Activated T-cell treated with anti-CD3 and anti-CD28 coated beads, Interleukin-2, amount 50 U/mL, for 72 hours (primary cell): Measurements from ENCODE around the gene NRROS. TPM values are rescaled to one million over a fixed set of nuclear protein-coding genes. Genes with fewer than 3 reads are reported as not detected.
"Not testable (repeated sequence)": the region's sequence is repeated elsewhere in the genome, so short reads cannot be mapped to it uniquely, and the experiment has no call there.

ENCODE experiments used
- ATAC-seq, 2 donors: fragments of 150-1000 bp; cut with Tn5 transposase; replicated peaks in 1 of 2; 2 replicates each; pipeline ENCODE4 v1.10.0; 2021; ENCODE audit warnings: moderate library complexity in 2 of 2, mild to moderate bottlenecking in 1 of 2
- DNase-seq, 2 donors: peaks; one replicate each; pipeline ENCODE4 v3.0.0; 2021 to 2022; ENCODE audit warnings: mixed read lengths in 1 of 2
- H3K27ac Mint-ChIP-seq: one replicate; pipeline ENCODE4 v1.8.0; 2022; ENCODE audit warnings: mild to moderate bottlenecking, moderate library complexity, mixed read lengths
- H3K27me3 Mint-ChIP-seq: one replicate; pipeline ENCODE4 v1.8.0; 2022; ENCODE audit warnings: low read depth, mixed read lengths
- H3K36me3 Mint-ChIP-seq, 2 donors: one replicate each; pipeline ENCODE4 v1.8.0; 2022; ENCODE audit warnings: mixed read lengths in 2 of 2, mild to moderate bottlenecking in 1 of 2; ENCODE audit not compliant: insufficient read depth in 2 of 2
- H3K4me1 Mint-ChIP-seq: one replicate; pipeline ENCODE4 v1.8.0; 2022; ENCODE audit warnings: low read depth, mixed read lengths
- H3K4me3 Mint-ChIP-seq, 2 donors: one replicate each; pipeline ENCODE4 v1.8.0; 2022; ENCODE audit warnings: mild to moderate bottlenecking in 2 of 2, mixed read lengths in 2 of 2, moderate library complexity in 2 of 2
- H3K9me3 Mint-ChIP-seq, 2 donors: one replicate each; pipeline ENCODE4 v1.8.0; 2022; ENCODE audit warnings: mixed read lengths in 2 of 2
- total RNA-seq, 2 donors: library from RNA; stranded (reverse); gene quantifications; one replicate each; pipeline ENCODE4 v1.2.3, GENCODE V29; 2022

Gene NRROS
- 10 to 100 TPM; 15.2 to 20.6 TPM for total RNA-seq

DNA sequence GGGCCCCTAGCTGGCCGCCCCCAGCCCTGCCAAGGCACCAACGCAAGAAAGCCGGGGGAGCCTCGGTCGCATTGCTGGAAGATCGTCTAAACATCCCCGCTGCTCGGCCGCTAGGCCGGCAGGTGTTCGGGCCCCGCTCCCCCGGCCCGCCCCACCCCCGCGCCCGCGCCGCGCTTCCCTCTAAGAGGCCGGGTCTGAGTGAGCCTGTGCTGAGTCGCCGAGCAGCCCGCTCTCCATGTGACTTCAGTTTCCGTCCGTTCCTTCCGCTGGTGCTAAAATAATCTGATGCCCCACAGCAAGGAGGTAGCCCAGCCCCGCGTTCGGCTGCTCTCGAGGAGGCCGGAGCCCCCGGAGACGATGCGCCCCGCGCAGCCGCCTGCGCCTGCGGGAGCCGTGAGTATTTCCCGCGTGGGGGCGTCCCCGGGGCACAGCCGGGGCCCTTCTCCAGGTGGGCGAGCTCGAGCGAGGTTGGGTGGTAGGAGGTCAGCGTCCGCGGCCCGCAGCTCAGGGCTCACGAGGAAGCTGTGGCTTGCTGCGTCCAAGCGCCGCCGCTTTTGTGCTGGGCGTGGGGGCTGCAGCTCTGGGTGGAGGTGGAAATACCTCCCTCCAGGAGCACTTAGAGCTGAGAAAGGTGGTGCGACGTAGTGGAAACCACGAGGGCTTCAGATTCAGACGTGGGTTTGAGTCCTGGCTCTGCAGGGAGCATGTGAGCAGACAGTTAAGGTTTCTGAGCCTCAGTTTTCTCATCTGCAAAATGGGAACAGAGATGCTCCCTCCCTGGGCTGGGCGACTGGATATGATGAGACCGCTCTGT lies at the start of gene NRROS:
Gene NRROS, plus strand, starts transcription at position 212 of the 814 bp plus-strand sequence. CDS start 14,846 bp downstream, outside the sequence.
- H3K4me1 Mint-ChIP-seq: peaks cover 57% of the 10 kb centered on the region
- peak within 1 kb of the TSS; percentile 83 to 93 for H3K4me3 Mint-ChIP-seq
- H3K36me3 Mint-ChIP-seq: peaks cover 2 to 5% of the 10 kb centered on the region in 2 donors
- DNase-seq (peak; percentile 75 to 76), ATAC-seq (peak; percentile 68 to 71)
- no peaks in the 10 kb centered on the region for H3K9me3 Mint-ChIP-seq
- H3K27ac Mint-ChIP-seq: peak within 1 kb of the TSS; percentile 90
- H3K27me3 Mint-ChIP-seq: no peaks in the 10 kb centered on the region

DNA sequence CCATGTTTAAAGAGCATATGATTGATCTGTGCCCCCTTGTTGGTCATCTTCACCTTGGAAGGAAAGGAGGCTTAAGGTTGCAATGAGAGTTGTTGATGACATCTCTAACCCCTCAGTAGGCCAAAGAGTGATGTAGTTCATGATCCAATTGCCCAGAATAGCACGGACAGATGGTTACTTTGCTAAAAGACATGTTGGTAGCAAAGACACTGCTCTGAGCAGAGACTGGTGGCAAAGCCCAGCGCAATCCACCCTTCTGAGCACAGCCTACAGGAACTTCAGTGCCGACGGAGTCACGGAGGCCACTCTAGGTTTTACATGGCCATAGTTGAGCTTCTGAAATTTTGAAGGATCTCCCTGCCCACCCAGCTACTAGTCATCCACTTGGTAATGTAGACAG lies 49.2 kb upstream of the NRROS start:
- no peak for DNase-seq
- Mint-ChIP-seq H3K9me3 (no peaks in the 10 kb centered on the region), H3K36me3 (peaks cover 0 to 2% of the 10 kb centered on the region in 2 donors), H3K27ac (no peak overlapping the region), H3K27me3 (no peaks in the 10 kb centered on the region), H3K4me1 (no peaks in the 10 kb centered on the region), H3K4me3 (no peak overlapping the region)
- ATAC-seq: no peak

DNA sequence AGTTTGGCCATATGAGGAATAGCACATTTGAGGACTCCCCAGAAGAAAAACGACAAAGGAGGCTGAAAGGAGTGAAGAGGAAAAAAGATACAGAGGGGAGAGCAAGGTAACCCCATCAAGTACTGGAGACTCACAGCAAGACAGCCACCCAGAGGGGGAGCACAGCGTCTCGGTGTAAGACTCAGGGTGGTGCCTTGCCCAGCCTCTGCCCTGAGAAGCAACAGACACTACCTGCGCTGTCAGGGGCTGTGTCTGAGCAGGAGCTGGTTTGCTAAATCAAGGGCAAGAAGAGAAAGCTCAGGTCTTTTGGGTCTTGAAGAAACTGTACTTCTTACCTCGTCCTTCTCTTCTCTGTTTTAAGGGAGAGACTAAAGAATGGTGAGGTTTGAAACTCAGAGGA lies 43.1 kb upstream of the NRROS start:
- Mint-ChIP-seq H3K36me3 (peaks cover 0 to 2% of the 10 kb centered on the region in 2 donors), H3K4me3 (no peak overlapping the region), H3K9me3 (no peaks in the 10 kb centered on the region), H3K4me1 (peaks cover 18% of the 10 kb centered on the region), H3K27ac (no peak overlapping the region), H3K27me3 (peaks cover 28% of the 10 kb centered on the region)
- DNase-seq (no peak), ATAC-seq (no peak)

DNA sequence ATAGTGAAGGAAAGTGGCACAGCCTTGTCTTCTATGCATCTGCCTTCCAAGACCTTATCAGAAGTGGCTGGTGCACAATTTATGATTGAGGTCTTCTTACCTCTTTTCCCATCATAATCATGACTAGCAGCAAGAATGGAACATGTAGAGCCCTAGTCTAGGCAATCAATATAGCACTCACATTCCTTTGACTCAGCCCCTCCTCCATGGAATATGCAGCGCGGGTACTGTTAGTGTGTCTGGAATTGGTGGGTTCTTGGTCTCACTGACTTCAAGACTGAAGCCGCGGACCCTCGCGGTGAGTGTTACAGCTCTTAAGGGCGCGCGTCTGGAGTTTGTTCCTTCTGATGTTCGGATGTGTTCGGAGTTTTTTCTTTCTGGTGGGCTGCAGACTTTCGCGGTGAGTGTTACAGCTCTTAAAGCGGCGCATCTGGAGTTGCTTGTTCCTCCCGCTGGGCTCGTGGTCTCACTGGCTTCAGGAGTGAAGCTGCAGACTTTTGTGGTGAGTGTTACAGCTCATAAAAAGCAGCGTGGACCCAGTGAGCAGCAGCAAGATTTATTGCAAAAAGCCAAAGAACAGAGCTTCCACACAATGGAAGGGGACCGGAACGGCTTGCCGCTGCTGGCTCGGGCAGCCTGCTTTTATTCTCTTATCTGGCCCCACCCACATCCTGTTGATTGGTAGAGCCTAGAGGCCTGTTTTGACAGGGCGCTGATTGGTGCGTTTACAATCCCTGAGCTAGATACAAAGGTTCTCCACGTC lies 41.3 kb upstream of the NRROS start:
- ATAC-seq (peak; percentile 37 to 39), DNase-seq (peak; percentile 48 to 57)
- not testable (repeated sequence) for H3K36me3 Mint-ChIP-seq, H3K27ac Mint-ChIP-seq, H3K9me3 Mint-ChIP-seq
- H3K27me3 Mint-ChIP-seq: peaks cover 28% of the 10 kb centered on the region
- H3K4me1 Mint-ChIP-seq: peaks cover 18% of the 10 kb centered on the region
- H3K4me3 Mint-ChIP-seq: peak overlapping the region; percentile 70 to 90

DNA sequence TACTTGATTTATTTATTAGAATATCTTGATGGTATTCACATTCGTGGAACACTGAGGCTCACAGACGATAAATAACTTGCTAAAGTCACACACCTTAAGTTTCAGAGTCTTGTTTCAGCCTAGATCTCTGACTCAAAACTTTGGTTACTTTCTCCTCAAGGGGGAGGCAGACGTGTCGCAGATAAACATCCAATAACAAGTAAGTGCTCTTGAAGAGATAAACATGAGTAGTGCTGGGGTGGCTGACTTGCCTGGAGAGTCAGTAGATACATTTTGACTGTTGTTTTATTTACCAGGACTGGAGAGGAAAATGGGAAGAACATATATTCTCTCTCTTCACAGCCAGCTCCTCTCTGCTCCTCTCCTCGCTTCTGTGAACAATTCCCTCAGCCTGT lies 39.8 kb upstream of the NRROS start:
- Mint-ChIP-seq H3K36me3 (peaks cover 0 to 2% of the 10 kb centered on the region in 2 donors), H3K4me3 (no peak overlapping the region), H3K27ac (no peak overlapping the region), H3K4me1 (peaks cover 28% of the 10 kb centered on the region), H3K9me3 (no peaks in the 10 kb centered on the region), H3K27me3 (peaks cover 28% of the 10 kb centered on the region)
- ATAC-seq (no peak), DNase-seq (no peak)

DNA sequence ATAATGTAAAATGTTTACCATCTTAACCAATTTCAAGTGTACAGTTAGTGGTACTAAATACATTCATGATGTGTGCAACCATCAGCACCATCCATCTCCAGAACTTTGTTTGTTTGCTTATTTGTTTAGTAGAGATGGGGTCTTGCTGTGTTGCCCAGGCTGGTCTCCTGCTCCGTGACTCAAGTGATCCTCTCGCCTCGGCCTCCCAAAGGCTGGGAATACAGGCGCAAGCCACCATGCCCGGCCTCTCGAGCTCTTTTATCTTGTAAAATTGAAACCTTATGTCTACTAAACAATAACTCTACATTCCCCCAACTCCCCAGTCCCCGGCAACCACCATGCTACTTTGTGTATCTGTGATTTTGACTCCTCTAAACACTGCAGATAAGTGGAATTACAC lies 39.1 kb upstream of the NRROS start:
- no peak overlapping the region for H3K27ac Mint-ChIP-seq
- peaks cover 28% of the 10 kb centered on the region for H3K4me1 Mint-ChIP-seq
- H3K9me3 Mint-ChIP-seq: no peaks in the 10 kb centered on the region
- H3K4me3 Mint-ChIP-seq: no peak overlapping the region
- peaks cover 0 to 2% of the 10 kb centered on the region in 2 donors for H3K36me3 Mint-ChIP-seq
- no peak for DNase-seq
- H3K27me3 Mint-ChIP-seq: peaks cover 28% of the 10 kb centered on the region
- ATAC-seq: no peak

DNA sequence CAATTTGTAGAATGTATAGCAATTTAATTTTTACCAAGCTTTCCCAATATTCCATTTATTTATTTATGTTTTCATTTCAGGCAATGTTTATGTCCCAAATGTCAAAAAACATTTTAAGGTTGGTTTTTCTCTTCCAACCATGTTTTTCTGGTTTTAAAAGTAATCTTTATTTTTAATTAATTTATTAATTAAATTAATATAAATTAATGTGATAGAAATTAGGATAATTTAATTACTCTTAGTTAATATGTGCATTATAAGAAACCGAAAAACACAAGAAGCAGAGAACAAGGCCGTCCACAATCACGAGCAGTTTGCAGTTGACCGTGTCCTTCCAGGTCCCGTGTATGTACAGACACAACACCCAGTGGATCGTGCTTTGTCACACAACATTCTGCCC lies 36.8 kb upstream of the NRROS start:
- Mint-ChIP-seq H3K27me3 (peaks cover 9% of the 10 kb centered on the region), H3K9me3 (no peaks in the 10 kb centered on the region), H3K4me3 (no peak overlapping the region), H3K27ac (no peak overlapping the region), H3K36me3 (peaks cover 0 to 2% of the 10 kb centered on the region in 2 donors), H3K4me1 (peaks cover 28% of the 10 kb centered on the region)
- no peak for DNase-seq
- no peak for ATAC-seq

DNA sequence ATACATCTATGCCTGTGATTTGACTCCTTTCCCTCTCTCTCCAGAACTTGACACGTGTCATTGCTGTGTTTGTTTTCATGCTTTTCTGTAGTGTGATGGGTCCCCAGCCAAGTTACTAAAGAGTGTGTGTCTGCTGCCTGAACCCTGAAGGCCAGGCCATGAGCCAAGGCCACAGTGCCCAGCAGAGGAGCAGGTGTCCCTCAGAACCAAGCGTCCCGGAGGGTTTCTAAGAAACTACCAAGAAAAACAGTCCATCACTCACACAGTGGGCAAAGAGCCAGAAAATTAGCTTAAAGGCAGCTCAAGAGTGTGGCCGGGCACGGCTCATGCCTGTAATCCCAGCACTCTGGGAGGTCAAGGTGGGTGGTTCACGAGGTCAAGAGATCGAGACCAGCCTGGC lies 35.8 kb upstream of the NRROS start:
- H3K4me1 Mint-ChIP-seq: peaks cover 17% of the 10 kb centered on the region
- no peaks in the 10 kb centered on the region for H3K9me3 Mint-ChIP-seq
- H3K27ac Mint-ChIP-seq: no peak overlapping the region
- H3K4me3 Mint-ChIP-seq: no peak overlapping the region
- no peaks in the 10 kb centered on the region for H3K36me3 Mint-ChIP-seq
- no peak for DNase-seq
- no peak for ATAC-seq
- H3K27me3 Mint-ChIP-seq: no peaks in the 10 kb centered on the region

DNA sequence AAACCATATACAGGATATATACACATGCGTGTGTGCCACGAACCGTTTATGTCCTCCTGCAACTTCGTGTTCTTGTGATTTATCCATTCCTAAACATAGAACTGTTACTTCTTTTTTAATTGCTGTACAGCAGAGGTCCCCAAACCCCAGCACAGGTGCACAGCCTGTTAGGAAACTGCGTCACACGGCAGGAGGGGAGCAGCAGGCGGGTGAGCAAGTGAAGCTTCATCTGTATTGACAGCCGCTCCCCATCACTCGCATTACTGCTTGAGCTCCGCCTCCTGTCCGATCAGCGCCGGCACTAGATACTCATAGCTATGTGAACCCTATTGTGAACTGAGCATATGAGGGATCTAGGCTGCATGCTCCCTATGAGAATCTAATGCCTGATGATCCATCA lies 34.9 kb upstream of the NRROS start:
- Mint-ChIP-seq H3K27me3 (no peaks in the 10 kb centered on the region), H3K36me3 (no peaks in the 10 kb centered on the region), H3K27ac (no peak overlapping the region), H3K4me3 (peak overlapping the region; percentile 25 to 43), H3K9me3 (peaks cover 0 to 2% of the 10 kb centered on the region in 2 donors), H3K4me1 (peaks cover 21% of the 10 kb centered on the region)
- peak; percentile 62 to 71 for DNase-seq
- ATAC-seq: peak; percentile 71 to 73

DNA sequence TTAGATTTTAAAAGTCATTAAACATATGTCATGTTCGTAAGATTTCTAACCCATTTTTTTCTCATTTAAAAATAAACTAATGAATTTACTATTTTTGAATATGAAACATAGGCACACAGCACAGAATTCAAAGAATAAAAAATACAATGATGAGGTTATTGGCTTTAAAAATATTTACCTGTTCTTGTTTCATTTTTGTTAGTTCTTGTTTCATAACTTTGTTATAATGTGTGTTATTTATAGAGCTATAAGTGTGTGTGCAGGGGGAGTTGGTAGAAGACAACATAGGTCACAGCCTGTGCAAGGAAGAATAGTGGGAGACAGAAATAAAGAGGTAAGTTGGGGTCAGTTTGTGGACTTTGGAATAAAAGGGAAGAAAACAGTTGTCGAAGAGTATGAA lies 30.8 kb upstream of the NRROS start:
- Mint-ChIP-seq H3K27ac (no peak overlapping the region), H3K4me1 (peaks cover 34% of the 10 kb centered on the region), H3K36me3 (no peaks in the 10 kb centered on the region), H3K27me3 (no peaks in the 10 kb centered on the region), H3K4me3 (no peak overlapping the region), H3K9me3 (peaks cover 0 to 2% of the 10 kb centered on the region in 2 donors)
- ATAC-seq (no peak), DNase-seq (no peak)

DNA sequence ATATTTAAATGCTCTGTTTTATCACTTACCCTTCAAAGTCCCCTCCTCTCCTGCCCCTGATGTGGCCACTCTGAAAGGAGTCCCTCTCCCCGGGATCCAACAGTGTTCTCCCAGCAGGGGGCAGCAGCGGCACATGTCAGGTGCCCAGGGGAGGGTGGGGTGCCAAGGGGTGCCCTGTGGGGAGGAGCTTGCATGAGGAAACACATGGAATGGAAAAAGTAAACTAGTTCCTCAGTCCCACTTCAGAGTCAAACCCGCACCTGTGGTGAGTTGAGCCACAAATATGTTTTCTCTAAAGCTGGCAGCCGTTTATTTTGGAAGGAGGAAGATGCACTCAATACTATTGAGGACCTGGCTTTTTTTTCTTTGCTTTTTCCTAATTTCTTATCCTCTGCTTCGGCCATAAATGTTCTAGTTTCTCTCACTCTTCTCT lies 30.1 kb upstream of the NRROS start:
- Mint-ChIP-seq H3K27ac (peak overlapping the region; percentile 71), H3K4me3 (peak overlapping the region; percentile 65 to 75), H3K4me1 (peaks cover 30% of the 10 kb centered on the region), H3K36me3 (no peaks in the 10 kb centered on the region), H3K9me3 (peaks cover 0 to 2% of the 10 kb centered on the region in 2 donors), H3K27me3 (no peaks in the 10 kb centered on the region)
- DNase-seq: peak; percentile 92 to 95
- ATAC-seq: peak; percentile 93 to 94

DNA sequence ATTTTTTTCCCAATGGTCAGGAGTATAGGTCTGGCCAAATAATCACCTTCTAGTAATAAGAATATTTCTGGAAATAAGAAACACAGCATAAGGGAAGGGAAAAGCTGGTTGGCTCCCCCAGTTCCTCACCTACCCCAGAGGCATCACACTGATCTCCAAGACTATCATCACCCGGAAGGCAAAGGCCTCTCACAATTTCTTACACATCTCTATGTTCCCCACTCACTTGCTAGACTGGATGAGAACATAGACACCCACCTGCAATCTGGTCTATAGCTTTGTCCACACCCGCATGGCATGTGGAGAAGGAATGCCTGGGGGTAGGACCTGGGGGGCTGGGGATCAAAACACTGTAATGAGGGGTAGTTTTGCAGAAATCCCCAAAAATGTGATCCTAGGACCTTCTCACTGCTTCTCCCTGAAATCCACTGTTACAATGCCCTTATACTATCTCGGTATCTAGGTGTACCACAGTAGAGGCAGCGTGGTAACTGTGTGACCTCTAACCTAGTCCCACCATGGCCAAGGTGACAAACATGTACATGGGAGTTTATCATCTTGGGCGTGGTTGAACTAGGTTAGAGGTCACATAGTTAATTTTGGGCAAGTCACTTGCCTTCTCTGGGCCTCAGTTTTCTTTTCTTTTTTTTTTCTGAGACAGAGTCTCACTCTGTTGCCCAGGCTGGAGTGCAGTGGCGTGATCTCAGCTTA lies 29.5 kb upstream of the NRROS start:
- H3K4me3 Mint-ChIP-seq: peak overlapping the region; percentile 65 to 75
- no peak for DNase-seq

More for the DNA sequence above, 29.5 kb upstream of the NRROS start:
- H3K9me3 Mint-ChIP-seq: peaks cover 0 to 2% of the 10 kb centered on the region in 2 donors
- no peaks in the 10 kb centered on the region for H3K36me3 Mint-ChIP-seq
- peaks cover 26% of the 10 kb centered on the region for H3K4me1 Mint-ChIP-seq
- H3K27ac Mint-ChIP-seq: peak overlapping the region; percentile 71
- H3K27me3 Mint-ChIP-seq: no peaks in the 10 kb centered on the region
- peak in 1 of 2 donors; percentile 27 for ATAC-seq
